AG10803 (cell line): Measurements from ENCODE around the gene VEPH1.

Experiments used
- DNase-seq: peaks from one replicate; pipeline ENCODE4 v3.0.0; 2010; ENCODE audit warnings: low read depth
- H3K4me3 ChIP-seq: 2 replicates; pipeline ENCODE4 v1.5.1; 2011; ENCODE audit warnings: mild to moderate bottlenecking, low read length, control low read depth
- CTCF ChIP-seq: conservative IDR thresholded peaks from 2 replicates; pipeline ENCODE4 v1.5.1; 2011; ENCODE audit warnings: mild to moderate bottlenecking, low read length, control low read depth, inconsistent platforms

VEPH1 gene

DNA sequence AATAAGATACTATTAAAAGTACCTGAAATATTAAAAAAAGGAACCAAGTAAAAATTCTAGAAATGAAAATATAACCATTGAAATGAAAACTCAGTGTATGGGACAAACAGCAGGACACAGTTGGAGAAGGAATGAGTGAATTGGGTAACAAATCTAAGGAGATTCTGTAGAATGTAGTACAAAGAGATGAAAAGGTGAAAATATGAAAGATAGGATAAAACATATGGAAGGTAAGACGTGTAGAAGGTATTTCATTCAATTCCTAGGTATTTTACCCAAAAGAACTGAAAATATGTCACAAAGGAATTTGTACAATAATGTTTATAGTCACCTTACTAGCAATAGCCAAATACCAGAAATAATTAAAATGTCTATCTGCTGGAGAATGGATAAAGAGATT is 260.4 kb downstream of the VEPH1 start:
- DNase-seq, result no peak
- TF ChIP-seq CTCF, result no peak
- no peak overlapping the region for H3K4me3 ChIP-seq

DNA sequence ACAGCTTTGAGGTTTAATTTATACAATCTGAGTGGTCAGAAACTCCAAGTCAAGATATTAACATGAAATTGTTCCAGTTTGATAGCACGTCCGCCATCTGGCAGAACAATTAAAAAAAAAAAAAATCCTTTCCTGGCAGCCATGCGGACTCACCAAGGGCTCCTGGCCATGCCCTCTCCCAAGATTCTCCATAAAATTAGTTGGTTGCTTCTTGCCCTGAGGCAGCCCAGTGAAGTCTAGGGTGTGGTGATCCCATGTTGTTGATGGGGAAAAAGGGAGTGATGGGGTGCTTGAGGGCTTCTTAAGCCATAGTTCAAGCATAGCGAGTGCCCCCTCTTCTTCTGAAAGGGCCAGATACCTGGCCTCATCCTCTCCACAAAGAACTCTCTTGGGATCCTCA is 261.6 kb downstream of the VEPH1 start:
- no peak overlapping the region for H3K4me3 ChIP-seq
- DNase-seq, result no peak
- TF ChIP-seq CTCF, result no peak

DNA sequence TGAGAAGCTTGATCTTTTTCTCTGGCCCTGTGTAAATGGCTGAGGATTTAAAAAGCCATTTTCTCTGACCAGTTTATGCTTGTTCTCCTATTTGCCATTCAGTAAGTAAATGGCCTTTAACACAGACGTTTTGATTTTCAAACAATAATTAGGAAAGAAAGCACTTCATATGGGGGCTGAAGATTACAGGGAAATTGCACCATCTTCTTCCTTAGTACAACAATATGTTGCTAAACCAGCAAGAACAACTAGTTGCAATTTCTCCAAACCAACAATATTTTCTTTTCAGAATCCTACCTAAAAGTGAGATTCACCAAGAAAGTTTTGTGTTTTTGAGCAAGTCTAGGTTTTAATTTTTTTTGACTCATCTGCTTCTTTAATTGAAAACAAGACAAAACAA is 262.8 kb downstream of the VEPH1 start:
- no peak overlapping the region for H3K4me3 ChIP-seq
- TF ChIP-seq CTCF, result no peak
- DNase-seq, result peak; percentile 61

- H3K4me3 ChIP-seq, result no peak overlapping the region
- DNase-seq, result peak; percentile 45
- TF ChIP-seq CTCF, result peak; percentile 67
Measured at GRCh38 chr3:157239082-157239704, 264.0 kb downstream of the VEPH1 start.

GRCh38 chr3:157238457-157238856 is 264.8 kb downstream of the VEPH1 start:
- no peak overlapping the region for H3K4me3 ChIP-seq
- DNase-seq, result no peak
- no peak for TF ChIP-seq CTCF

DNA sequence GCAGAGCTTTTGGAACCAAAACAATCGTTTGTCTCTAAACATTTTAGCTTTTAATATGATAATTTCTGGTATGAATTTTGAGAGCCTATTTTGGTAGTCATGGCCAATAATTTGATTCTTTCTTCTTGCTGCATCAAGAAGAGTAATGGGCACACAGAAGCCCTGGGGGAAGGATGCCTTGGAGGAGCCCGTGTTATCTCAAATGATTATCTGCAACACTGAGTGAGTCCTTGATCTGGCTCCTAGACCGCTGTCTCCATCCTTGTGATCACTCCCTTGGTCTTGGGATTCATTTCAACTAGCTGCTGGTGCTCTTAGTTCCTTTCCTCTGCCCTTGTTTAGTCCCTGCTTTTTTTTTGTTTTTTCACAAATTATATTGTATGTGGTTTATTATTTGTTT is 265.3 kb downstream of the VEPH1 start:
- H3K4me3 ChIP-seq, result no peak overlapping the region
- no peak for DNase-seq
- no peak for TF ChIP-seq CTCF

DNA sequence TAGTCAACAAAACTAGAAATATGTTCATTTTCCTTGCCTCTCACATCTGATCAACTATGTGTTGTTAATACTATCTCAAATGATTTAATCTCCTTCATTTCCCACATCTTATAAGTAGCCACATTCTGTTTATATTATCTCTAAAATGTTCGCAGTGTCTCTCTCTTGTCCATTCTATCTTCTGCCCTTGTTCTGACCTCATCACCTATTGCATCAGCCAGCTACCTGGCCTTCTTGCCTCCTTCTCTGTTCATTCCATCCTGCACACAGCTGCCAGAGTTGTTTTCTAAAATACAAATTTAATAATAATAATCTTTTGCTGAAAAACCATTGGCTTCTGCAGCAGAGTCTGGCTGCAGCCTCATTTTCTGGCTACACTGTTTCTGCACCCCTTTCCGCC is 267.9 kb downstream of the VEPH1 start:
- no peak overlapping the region for H3K4me3 ChIP-seq
- DNase-seq, result no peak
- TF ChIP-seq CTCF, result no peak
